CD4-positive, alpha-beta T cell treated with Interferon gamma for 1 hour (primary cell): ENCODE data around the gene LYPLAL1.
"Not testable (repeated sequence)": the region's sequence is repeated elsewhere in the genome, so short reads cannot be mapped to it uniquely, and the experiment has no call there.

Experiments used
- DNase-seq: peaks from one replicate; pipeline ENCODE4 v3.0.0-alpha.2; 2020

Gene LYPLAL1

GRCh38 chr1:219171192-219171935 is 2.3 kb upstream of the LYPLAL1 start:
- no peak for DNase-seq

DNA sequence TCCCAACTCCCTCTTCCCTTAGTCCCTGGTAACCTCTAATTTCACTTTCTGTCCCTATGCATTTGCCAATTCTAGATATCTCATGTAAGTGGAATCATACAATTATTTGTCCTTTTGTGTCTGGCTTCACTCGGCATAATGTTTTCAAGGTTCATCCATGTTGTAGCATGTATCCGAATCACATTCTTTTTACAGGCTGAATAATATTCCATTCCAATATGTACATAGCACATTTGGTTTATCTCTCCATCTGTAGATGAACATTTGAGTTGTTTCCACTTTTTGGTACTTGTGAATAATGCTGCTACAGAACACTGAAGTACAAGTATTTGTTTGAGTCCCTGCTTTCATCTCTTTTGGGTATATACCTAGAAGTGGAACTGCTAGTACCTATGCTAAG is 857 bp upstream of the LYPLAL1 start:
- no peak for DNase-seq

DNA sequence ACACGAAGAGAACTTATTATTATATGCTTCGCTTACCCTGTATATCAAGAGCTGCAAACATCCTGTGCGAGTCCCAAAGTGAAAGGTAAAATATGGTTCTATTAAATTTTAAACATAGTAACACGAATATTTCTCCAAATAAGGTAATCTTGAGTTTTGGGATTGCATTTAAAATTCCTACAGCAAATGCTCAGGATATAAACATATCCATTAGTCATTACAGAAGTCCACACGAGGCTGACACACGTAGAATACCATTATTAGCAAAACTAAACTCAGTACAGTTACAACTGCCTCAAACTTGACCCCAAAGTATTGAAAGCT is 282 bp upstream of the LYPLAL1 start:
- DNase-seq = no peak

- DNase-seq = peak; percentile 3
Measured at GRCh38 chr1:219174460-219175211, 958 bp downstream of the LYPLAL1 start.

GRCh38 chr1:219175212-219175564 is 1.5 kb downstream of the LYPLAL1 start:
- no peak for DNase-seq

GRCh38 chr1:219176168-219176567 is 2.5 kb downstream of the LYPLAL1 start:
- DNase-seq = no peak

- no peak for DNase-seq
Measured at GRCh38 chr1:219177363-219177762, 3.7 kb downstream of the LYPLAL1 start.

DNA sequence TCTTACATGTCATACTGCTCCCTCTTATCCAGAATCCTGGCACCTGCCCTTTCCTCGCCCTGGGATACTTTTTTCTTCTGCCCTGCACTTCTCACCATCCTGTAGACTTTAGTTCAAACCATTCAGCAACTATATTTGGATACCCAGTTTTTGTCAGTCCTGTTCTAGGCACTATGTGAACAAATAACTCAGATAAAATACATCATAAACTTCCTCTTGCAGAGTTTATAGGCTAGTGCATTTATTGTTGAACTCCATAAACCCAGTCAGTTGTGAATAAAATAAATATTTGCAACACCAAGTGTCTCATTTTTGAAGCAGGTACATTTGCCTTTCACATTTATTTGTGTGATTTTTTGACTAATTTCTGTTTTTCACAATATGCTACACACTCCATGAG is 4.3 kb downstream of the LYPLAL1 start:
- no peak for DNase-seq

GRCh38 chr1:219179293-219179692 is 5.6 kb downstream of the LYPLAL1 start:
- no peak for DNase-seq

DNA sequence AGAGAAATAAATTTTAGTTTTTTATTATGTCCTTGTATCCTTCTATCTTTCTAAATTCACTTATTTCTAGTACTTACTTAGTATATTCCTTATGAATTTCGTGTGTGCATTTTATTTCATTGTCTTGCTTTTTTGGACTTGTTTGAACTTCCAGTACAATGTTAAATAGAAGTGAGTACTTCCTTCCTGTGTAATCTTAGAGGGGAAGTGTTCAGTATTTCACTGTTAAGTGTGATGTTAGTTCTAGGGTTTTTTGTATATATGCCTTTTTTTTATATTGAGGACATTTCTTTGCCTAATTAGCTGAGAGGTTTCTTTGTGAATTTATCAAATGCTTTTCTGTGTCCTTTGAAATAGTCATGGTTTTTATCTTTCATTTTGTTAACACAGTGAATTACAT is 10.7 kb downstream of the LYPLAL1 start:
- no peak for DNase-seq

- DNase-seq = no peak
Measured at GRCh38 chr1:219185486-219186117, 11.9 kb downstream of the LYPLAL1 start.

DNA sequence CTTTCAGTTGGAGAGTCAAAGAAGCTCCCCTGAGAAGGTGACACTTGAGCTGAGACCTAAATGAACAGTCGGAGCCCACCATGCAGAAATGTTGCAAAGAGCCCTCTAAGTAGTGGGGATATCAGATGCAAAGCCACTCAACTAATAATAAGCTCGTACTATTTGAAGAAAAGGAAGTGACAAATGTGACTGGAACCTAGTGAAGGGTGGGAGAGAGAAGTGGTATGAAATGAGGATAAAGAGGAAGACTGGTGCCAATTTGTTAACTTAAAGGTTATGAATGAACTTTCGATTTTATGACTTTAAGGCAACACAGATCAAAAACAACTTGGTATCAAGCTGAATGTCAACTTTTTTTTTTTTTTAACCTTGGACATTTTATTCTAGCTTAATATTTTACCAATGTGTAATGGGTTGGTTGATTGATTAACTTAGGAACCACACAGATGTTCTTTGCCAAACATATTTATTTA is 14.7 kb downstream of the LYPLAL1 start:
- no peak for DNase-seq

DNA sequence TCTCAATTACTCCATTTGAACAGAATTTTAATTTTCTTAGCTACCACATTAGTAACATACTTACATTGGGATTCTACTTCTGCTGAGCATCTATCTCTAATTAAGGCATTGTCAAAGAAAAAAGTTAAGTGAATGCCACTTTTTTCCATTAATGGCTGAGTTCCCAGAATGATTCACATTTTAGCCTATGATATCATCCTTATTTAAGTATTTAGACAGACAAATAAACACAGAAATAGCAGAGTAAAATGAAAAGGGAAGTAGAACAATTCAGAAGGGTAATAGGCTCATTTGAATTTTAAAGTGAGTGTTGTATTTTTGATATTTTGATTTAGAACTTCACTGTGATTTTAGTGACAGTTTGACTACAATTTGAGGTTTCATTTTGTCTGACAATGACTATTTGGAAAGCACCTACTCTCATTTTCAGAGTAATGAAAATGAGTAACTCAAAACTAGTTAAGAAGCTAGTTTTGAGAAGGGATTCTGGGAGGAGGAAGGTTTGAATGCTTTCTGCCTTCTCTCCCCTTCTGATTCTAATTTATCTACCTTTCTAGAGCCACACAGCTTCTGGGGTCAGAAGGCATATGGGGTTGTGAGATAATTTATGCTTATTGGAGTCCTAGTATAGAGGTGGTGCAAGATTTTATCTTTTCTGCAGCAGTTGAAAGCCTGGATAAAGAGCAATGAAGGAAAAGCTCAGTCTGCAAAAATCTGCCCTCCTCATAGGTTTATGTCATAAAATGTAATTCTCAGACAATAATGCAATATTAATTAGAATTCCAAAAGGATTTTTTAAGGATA is 15.5 kb downstream of the LYPLAL1 start:
- DNase-seq = no peak

- DNase-seq = no peak
Measured at GRCh38 chr1:219189952-219190351, 16.3 kb downstream of the LYPLAL1 start.

DNA sequence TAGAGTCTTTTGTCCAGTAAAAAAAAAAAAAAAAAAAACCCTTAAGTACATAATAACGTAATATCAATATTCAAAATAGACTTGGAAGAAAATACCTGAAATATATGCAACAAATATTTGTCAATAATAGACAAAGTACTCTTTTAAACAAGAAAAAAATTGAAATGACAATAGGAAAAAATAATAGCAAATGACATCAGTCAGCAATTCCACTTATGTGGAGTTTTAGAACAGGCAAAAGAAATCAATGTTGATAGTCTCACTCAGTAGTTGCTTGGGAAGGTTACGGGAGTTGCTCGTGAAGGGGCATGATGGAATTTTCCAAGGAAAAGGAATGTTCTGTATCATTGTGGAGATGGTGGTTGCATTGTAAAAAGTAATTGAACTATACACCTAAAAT is 16.9 kb downstream of the LYPLAL1 start:
- no peak for DNase-seq

GRCh38 chr1:219195833-219196232 is 22.2 kb downstream of the LYPLAL1 start:
- not testable (repeated sequence) for DNase-seq

DNA sequence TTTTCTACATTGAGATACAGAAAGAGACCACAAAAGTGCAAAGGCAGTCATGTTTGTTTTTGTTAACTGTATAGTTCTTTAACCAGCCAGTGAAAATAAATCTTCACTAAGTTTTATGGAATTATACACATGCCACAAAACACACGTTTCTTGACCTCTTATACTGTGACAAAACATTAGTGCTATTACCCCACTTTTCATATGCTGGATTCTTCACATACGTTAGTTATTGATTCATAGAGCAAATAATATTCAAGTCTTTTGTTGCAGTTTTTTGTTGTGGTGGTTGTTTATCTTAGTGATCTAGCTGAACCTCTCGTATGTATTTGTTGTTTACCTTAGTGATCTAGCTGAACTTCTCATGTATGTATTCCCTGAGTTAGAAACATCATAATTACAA is 28.0 kb downstream of the LYPLAL1 start:
- no peak for DNase-seq

DNA sequence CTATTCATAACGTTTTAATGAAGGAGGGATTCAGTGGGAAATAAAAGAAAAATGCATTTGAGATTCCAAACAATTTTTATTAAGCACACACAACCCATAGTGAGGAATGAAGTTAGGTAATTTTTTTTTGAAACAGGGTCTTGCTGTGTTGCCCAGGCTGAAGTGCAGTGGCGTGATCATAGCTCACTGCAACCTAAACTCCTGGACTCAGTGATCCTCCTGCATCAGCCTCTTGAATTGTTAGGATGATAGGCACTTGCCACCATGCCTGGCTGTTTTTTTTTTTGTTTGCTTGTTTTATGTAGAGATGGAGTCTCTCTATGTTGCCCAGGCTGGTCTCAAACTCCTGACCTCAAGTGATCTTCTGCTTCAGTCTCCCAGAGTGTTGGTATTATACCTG is 28.9 kb downstream of the LYPLAL1 start:
- DNase-seq = no peak

- DNase-seq = no peak
Measured at GRCh38 chr1:219206350-219206749, 32.7 kb downstream of the LYPLAL1 start.

DNA sequence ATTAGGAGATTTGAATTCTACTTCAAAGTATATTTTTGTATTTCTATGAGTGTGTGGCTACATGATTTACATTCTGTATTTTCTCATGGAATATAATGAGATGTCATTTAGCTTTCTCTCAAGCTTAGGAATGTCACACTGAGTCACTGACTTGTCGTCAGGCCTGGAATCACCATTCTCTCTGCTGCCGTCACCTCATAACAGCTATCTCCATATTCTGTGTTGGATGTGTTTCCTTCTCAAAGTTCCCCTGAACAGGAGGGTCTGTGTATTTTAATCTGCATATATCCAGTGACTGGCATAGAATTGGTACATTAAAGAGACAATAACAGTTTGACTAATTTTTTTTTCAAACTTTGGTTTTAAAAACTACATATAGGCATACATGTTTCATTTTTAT is 35.9 kb downstream of the LYPLAL1 start:
- DNase-seq = no peak

GRCh38 chr1:219210067-219210466 is 36.4 kb downstream of the LYPLAL1 start:
- no peak for DNase-seq

GRCh38 chr1:219215477-219215876 is 41.8 kb downstream of the LYPLAL1 start:
- DNase-seq = no peak

DNA sequence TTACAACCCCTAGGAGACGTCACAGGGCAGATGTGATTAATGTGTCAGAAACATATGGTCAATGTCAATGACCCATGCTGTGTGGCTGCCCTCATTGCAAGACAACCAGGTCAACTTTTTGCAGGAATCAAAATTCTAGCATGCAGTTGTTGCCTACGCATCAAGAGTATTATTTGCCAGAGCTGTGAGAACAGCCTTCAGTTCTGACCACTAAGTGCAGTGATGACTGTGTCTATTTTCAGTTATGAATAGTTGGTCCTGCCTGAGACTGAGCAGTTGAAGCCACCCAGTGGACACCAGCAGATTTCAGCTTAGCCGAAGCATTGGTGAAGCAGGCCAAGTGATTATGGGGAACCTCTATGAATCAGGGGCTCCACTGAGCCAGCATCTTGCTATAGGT is 47.3 kb downstream of the LYPLAL1 start:
- no peak for DNase-seq
